H9 (cell line): ENCODE measurements around the gene MRPL23. TPM values are rescaled to one million over a fixed set of nuclear protein-coding genes. Genes with fewer than 3 reads are reported as not detected.
"Not testable (repeated sequence)": the region's sequence is repeated elsewhere in the genome, so short reads cannot be mapped to it uniquely, and the experiment has no call there.

Experiments
- DNase-seq: peaks from one replicate; pipeline ENCODE4 v3.0.0-alpha.2; 2017
- H2AFZ ChIP-seq: one replicate; pipeline ENCODE4 v1.6.1; 2013; ENCODE audit warnings: mild to moderate bottlenecking, low read length, control low read depth, moderate library complexity
- H2AK5ac ChIP-seq: 2 replicates; pipeline ENCODE4 v1.6.1; 2013; ENCODE audit warnings: low read length, control low read depth, mixed read lengths; ENCODE audit not compliant: insufficient read length
- H2BK120ac ChIP-seq: one replicate; pipeline ENCODE4 v1.6.1; 2013; ENCODE audit warnings: low read depth, mild to moderate bottlenecking, low read length, control low read depth, inconsistent platforms; ENCODE audit not compliant: poor library complexity, severe bottlenecking
- H2BK12ac ChIP-seq: 2 replicates; pipeline ENCODE4 v1.6.1; 2013; ENCODE audit warnings: low read length, control low read depth, mixed read lengths, low read depth; ENCODE audit not compliant: insufficient read length
- H2BK15ac ChIP-seq: 2 replicates; pipeline ENCODE4 v1.6.1; 2013; ENCODE audit warnings: low read depth, low read length, control low read depth
- H2BK20ac ChIP-seq: one replicate; pipeline ENCODE4 v1.6.1; 2013; ENCODE audit warnings: low read depth, mild to moderate bottlenecking, low read length, control low read depth, inconsistent platforms; ENCODE audit not compliant: poor library complexity, severe bottlenecking
- H2BK5ac ChIP-seq: 2 replicates; pipeline ENCODE4 v1.6.1; 2013; ENCODE audit warnings: low read length, control low read depth, mixed read lengths; ENCODE audit not compliant: insufficient read length
- H3K14ac ChIP-seq: 2 replicates; pipeline ENCODE4 v1.6.1; 2013; ENCODE audit warnings: low read length, control low read depth; ENCODE audit not compliant: insufficient read depth
- H3K18ac ChIP-seq: 2 replicates; pipeline ENCODE4 v1.6.1; 2013; ENCODE audit warnings: low read depth, mild to moderate bottlenecking, mixed read lengths, low read length, control low read depth; ENCODE audit not compliant: insufficient read length
- H3K23ac ChIP-seq: 2 replicates; pipeline ENCODE4 v1.6.1; 2013; ENCODE audit warnings: low read length, control low read depth, mixed read lengths, low read depth; ENCODE audit not compliant: insufficient read length
- H3K23me2 ChIP-seq: 2 replicates; pipeline ENCODE4 v1.6.1; 2013; ENCODE audit warnings: low read depth, mild to moderate bottlenecking, mixed read lengths, low read length, control low read depth; ENCODE audit not compliant: insufficient read length, poor library complexity, severe bottlenecking
- H3K27ac ChIP-seq: 2 replicates; pipeline ENCODE4 v1.5.1; 2013; ENCODE audit warnings: low read length, control low read depth, mixed read lengths, low read depth; ENCODE audit not compliant: insufficient read length
- H3K27me3 ChIP-seq: 2 replicates; pipeline ENCODE4 v1.6.1; 2013; ENCODE audit warnings: low read length, control low read depth, inconsistent platforms; ENCODE audit not compliant: insufficient read depth
- H3K4ac ChIP-seq: 2 replicates; pipeline ENCODE4 v1.6.1; 2013; ENCODE audit warnings: low read depth, mild to moderate bottlenecking, control low read depth, inconsistent platforms, low read length, moderate library complexity
- H3K4me1 ChIP-seq: 2 replicates; pipeline ENCODE4 v1.6.1; 2013; ENCODE audit warnings: low read length, control low read depth, inconsistent platforms; ENCODE audit not compliant: insufficient read depth
- H3K4me2 ChIP-seq: 2 replicates; pipeline ENCODE4 v1.6.1; 2013; ENCODE audit warnings: low read length, control low read depth, mixed read lengths; ENCODE audit not compliant: insufficient read length, insufficient read depth
- H3K56ac ChIP-seq: 2 replicates; pipeline ENCODE4 v1.6.1; 2013; ENCODE audit warnings: low read depth, mild to moderate bottlenecking, mixed read lengths, low read length, control low read depth; ENCODE audit not compliant: insufficient read length
- H3K79me1 ChIP-seq: 2 replicates; pipeline ENCODE4 v1.6.1; 2013; ENCODE audit warnings: low read depth, mild to moderate bottlenecking, moderate library complexity, low read length, control low read depth, inconsistent platforms; ENCODE audit not compliant: insufficient read depth, poor library complexity, severe bottlenecking
- H3K79me2 ChIP-seq: 2 replicates; pipeline ENCODE4 v1.6.1; 2013; ENCODE audit warnings: low read length, control low read depth, inconsistent platforms; ENCODE audit not compliant: insufficient read depth
- H3K9ac ChIP-seq: 2 replicates; pipeline ENCODE4 v1.6.1; 2013; ENCODE audit warnings: low read length, control low read depth, mixed read lengths; ENCODE audit not compliant: insufficient read length; ENCODE audit errors: extremely low read depth
- H3K9me3 ChIP-seq: one replicate; pipeline ENCODE4 v1.6.1; 2013; ENCODE audit warnings: low read depth, low read length, inconsistent platforms; ENCODE audit not compliant: control insufficient read depth
- H3T11ph ChIP-seq: one replicate; pipeline ENCODE4 v1.6.1; 2013; ENCODE audit warnings: mild to moderate bottlenecking, low read length, control low read depth, inconsistent platforms
- H4K20me1 ChIP-seq: one replicate; pipeline ENCODE4 v1.6.1; 2013; ENCODE audit not compliant: control insufficient read depth, insufficient read length, insufficient read depth
- H4K5ac ChIP-seq: 2 replicates; pipeline ENCODE4 v1.6.1; 2013; ENCODE audit warnings: low read depth, mild to moderate bottlenecking, mixed read lengths, low read length, control low read depth; ENCODE audit not compliant: insufficient read length
- H4K8ac ChIP-seq: replicated peaks from 2 replicates; pipeline ENCODE4 v1.6.1; 2013; ENCODE audit warnings: low read length, control low read depth, mixed read lengths, low read depth; ENCODE audit not compliant: insufficient read length
- H4K91ac ChIP-seq: 2 replicates; pipeline ENCODE4 v1.6.1; 2013; ENCODE audit warnings: low read depth, mild to moderate bottlenecking, moderate library complexity, mixed read lengths, low read length, control low read depth; ENCODE audit not compliant: insufficient read length
- H3K27ac Mint-ChIP-seq, 3 experiments: 2 replicates in 2 of 3; 3 replicates in 1 of 3; pipeline ENCODE4 v1.8.0; 2020 to 2021; ENCODE audit warnings: mixed read lengths in 3 of 3, mild to moderate bottlenecking in 1 of 3, moderate library complexity in 1 of 3
- H3K27me3 Mint-ChIP-seq: 2 replicates; pipeline ENCODE4 v1.8.0; 2021; ENCODE audit warnings: low read depth, mild to moderate bottlenecking, moderate library complexity, mixed read lengths
- H3K36me3 Mint-ChIP-seq, 3 experiments: 2 replicates in 2 of 3; 3 replicates in 1 of 3; pipeline ENCODE4 v1.8.0; 2020 to 2021; ENCODE audit warnings: low read depth in 3 of 3, mixed read lengths in 3 of 3; ENCODE audit not compliant: insufficient read depth in 1 of 3
- H3K4me1 Mint-ChIP-seq, 2 experiments: 2 replicates each; pipeline ENCODE4 v1.8.0; 2020; ENCODE audit warnings: mixed read lengths in 2 of 2
- H3K4me3 Mint-ChIP-seq, 2 experiments: 2 replicates in 1 of 2; 3 replicates in 1 of 2; pipeline ENCODE4 v1.8.0; 2020 to 2021; ENCODE audit warnings: mild to moderate bottlenecking in 2 of 2, mixed read lengths in 2 of 2, moderate library complexity in 1 of 2
- H3K9me3 Mint-ChIP-seq, 2 experiments: 2 replicates in 1 of 2; 3 replicates in 1 of 2; pipeline ENCODE4 v1.8.0; 2020; ENCODE audit warnings: mild to moderate bottlenecking in 2 of 2, mixed read lengths in 2 of 2, moderate library complexity in 1 of 2
- CTCF ChIP-seq: fragments of 200-600 bp; sonication (generic); conservative IDR thresholded peaks from 3 replicates; pipeline ENCODE4 v1.8.0; 2021; ENCODE audit warnings: antibody characterized with exemption, mild to moderate bottlenecking
- WGBS: extraction: QIAGEN DNeasy Blood & Tissue Kit; methylation state at CpG from one replicate; pipeline ENCODE4 v1.1.7; 2013; ENCODE audit warnings: missing lambda C conversion rate, low lambda C conversion rate, mixed read lengths; ENCODE audit not compliant: insufficient read length; ENCODE audit errors: extremely low coverage; 5-methylcytosine and 5-hydroxymethylcytosine counted together
- total RNA-seq: library from RNA; stranded (reverse); gene quantifications from 2 replicates; pipeline ENCODE4 v1.2.1, GENCODE V29; 2021

The MRPL23 gene
- total RNA-seq, 1 experiment from 2014 or later: 67.3 TPM

- peak overlapping the region in 1 of 3 experiments; percentile 31; a peak in 1 of 7 replicates for H3K27ac Mint-ChIP-seq
- H2BK5ac ChIP-seq: no peak overlapping the region
These were observed 8.0 kb upstream of the MRPL23 start for GRCh38 chr11:1939006-1939625.

GRCh38 chr11:1939788-1940187, 7.3 kb upstream of the MRPL23 start:
- WGBS: no CpG with 5 or more reads among the region's 1 CpG
- not testable (repeated sequence) for H4K20me1 ChIP-seq, H3K23me2 ChIP-seq, H3K36me3 Mint-ChIP-seq, H3K4me3 Mint-ChIP-seq, H2BK15ac ChIP-seq, H3K4me2 ChIP-seq, H2BK5ac ChIP-seq, H4K91ac ChIP-seq, H4K8ac ChIP-seq, H3K14ac ChIP-seq, H3K9me3 ChIP-seq, H3K27ac ChIP-seq, H3K27me3 ChIP-seq, H3K23ac ChIP-seq, H3K9ac ChIP-seq, H3K79me1 ChIP-seq, H3T11ph ChIP-seq, DNase-seq, H3K79me2 ChIP-seq, H3K56ac ChIP-seq, H2AK5ac ChIP-seq, H2BK12ac ChIP-seq, H4K5ac ChIP-seq, H3K4me1 ChIP-seq, H2BK120ac ChIP-seq, H3K9me3 Mint-ChIP-seq, H3K4ac ChIP-seq, H2BK20ac ChIP-seq, H2AFZ ChIP-seq, H3K18ac ChIP-seq
- Mint-ChIP-seq H3K27ac (peak overlapping the region in 2 of 3 experiments; percentile 4 to 44; a peak in 2 of 7 replicates), H3K4me1 (peaks cover 0 to 16% of the 10 kb centered on the region in 2 experiments; a peak in 2 of 4 replicates), H3K27me3 (peaks cover 13% of the 10 kb centered on the region)

More at GRCh38 chr11:1939006-1939625, 8.0 kb upstream of the MRPL23 start:
- no peak overlapping the region for H3K27ac ChIP-seq
- Mint-ChIP-seq H3K36me3 (no peaks in the 10 kb centered on the region), H3K4me1 (peaks cover 0 to 16% of the 10 kb centered on the region in 2 experiments; a peak in 2 of 4 replicates), H3K9me3 (no peaks in the 10 kb centered on the region; a peak in 1 of 5 replicates), H3K27me3 (peaks cover 13% of the 10 kb centered on the region), H3K4me3 (no peak overlapping the region)
- H4K8ac ChIP-seq: no peak overlapping the region
- no peaks in the 10 kb centered on the region for H3K27me3 ChIP-seq
- TF ChIP-seq CTCF: no peak
- no peaks in the 10 kb centered on the region for H3K79me2 ChIP-seq
- no peak overlapping the region for H2AK5ac ChIP-seq
- DNase-seq: no peak
- H4K20me1 ChIP-seq: no peaks in the 10 kb centered on the region
- H3K23ac ChIP-seq: no peak overlapping the region
- H3K4me1 ChIP-seq: no peaks in the 10 kb centered on the region
- no peak overlapping the region for H3K9ac ChIP-seq
- no peak overlapping the region for H4K91ac ChIP-seq
- H3K4ac ChIP-seq: no peak overlapping the region
- no peak overlapping the region for H2BK120ac ChIP-seq
- H3K14ac ChIP-seq: no peak overlapping the region; the same call in 1 of the 2 replicates
- no peak overlapping the region for H2BK20ac ChIP-seq
- no peak overlapping the region for H4K5ac ChIP-seq
- no CpG with 5 or more reads among the region's 23 CpGs for WGBS
- H3T11ph ChIP-seq: no peak overlapping the region
- no peak overlapping the region for H3K18ac ChIP-seq
- H3K4me2 ChIP-seq: no peak overlapping the region
- H3K79me1 ChIP-seq: no peaks in the 10 kb centered on the region
- H2BK15ac ChIP-seq: no peak overlapping the region
- H3K56ac ChIP-seq: no peak overlapping the region
- peaks cover 3% of the 10 kb centered on the region for H3K23me2 ChIP-seq
- no peak overlapping the region for H2BK12ac ChIP-seq
- H2AFZ ChIP-seq: no peak overlapping the region
- H3K9me3 ChIP-seq: no peaks in the 10 kb centered on the region
